HCT116 (cell line): Measurements from ENCODE around the gene RBM47. TPM values are rescaled to one million over a fixed set of nuclear protein-coding genes. Genes with fewer than 3 reads are reported as not detected.

Experiments used
- ATAC-seq: fragments of 200-7000 bp; cut with Tn5 transposase; 2 replicates; pipeline ENCODE4 v1.9.1; 2020; ENCODE audit warnings: mild to moderate bottlenecking, moderate library complexity
- BruUV-seq: library from RNA; stranded (reverse); fragments of 400-500 nt; replicated peaks from 2 replicates; lab custom pipeline; 2021; lab: Mats Ljungman, UMichigan
- CTCF ChIA-PET: fragments of 300-600 bp; sonication (Branson Sonifier 250); formaldehyde crosslinking; loops from one replicate; lab custom pipeline; 2021; ENCODE audit warnings: antibody characterized with exemption; lab: Charles Lee
- POLR2A ChIA-PET: fragments of 300-600, 350-600 bp; sonication (Branson Sonifier 250); formaldehyde crosslinking; loops from one replicate; lab custom pipeline; 2021; ENCODE audit warnings: antibody characterized with exemption; lab: Charles Lee
- RAD21 ChIA-PET, 2 experiments: fragments of 300-600 bp; sonication (Branson Sonifier 250); formaldehyde crosslinking; loops; one replicate each; lab custom pipeline; 2023; ENCODE audit warnings: low total read pairs in 2 of 2; ENCODE audit not compliant: uncharacterized antibody in 2 of 2, unreplicated experiment in 2 of 2, low non-redundant PET in 1 of 2; lab: Charles Lee
- DNase-seq: peaks from one replicate; pipeline ENCODE4 v3.0.0-alpha.2; 2010; ENCODE audit warnings: low read depth, low spot score
- H2AFZ ChIP-seq: fragments of 200-600 bp; shearing (Covaris generic), sonication (generic); 2 replicates; pipeline ENCODE4 v1.6.1; 2017; ENCODE audit warnings: low read depth, mixed run types, mixed read lengths, antibody characterized with exemption, low read length; ENCODE audit not compliant: poor library complexity, severe bottlenecking
- H3K27ac ChIP-seq: 2 replicates; pipeline ENCODE4 v1.5.1; 2012; ENCODE audit warnings: low read depth, low read length
- H3K27me3 ChIP-seq: fragments of 200-600 bp; sonication (generic); 2 replicates; pipeline ENCODE4 v1.6.1; 2016; ENCODE audit warnings: mixed run types, low read length, mixed read lengths; ENCODE audit not compliant: insufficient read depth
- H3K36me3 ChIP-seq, 2 experiments: fragments of 200-500 bp in 1 of 2; fragments of 200-600 bp in 1 of 2; sonication (Bioruptor generic) in 1 of 2; sonication (generic) in 1 of 2; 2 replicates each; pipeline versions ENCODE4 v1.5.1 to v1.6.1; 2014 to 2016; ENCODE audit warnings: low read length in 2 of 2, inconsistent platforms in 1 of 2, mixed read lengths in 1 of 2, mixed run types in 1 of 2; ENCODE audit not compliant: insufficient read depth in 2 of 2, control insufficient read depth in 1 of 2
- H3K4me1 ChIP-seq, 2 experiments: fragments of 200-600 bp in 1 of 2; sonication (generic) in 1 of 2; 2 replicates each; pipeline versions ENCODE4 v1.5.1 to v1.6.1; 2012 to 2017; ENCODE audit warnings: low read length in 2 of 2, inconsistent platforms in 1 of 2, mild to moderate bottlenecking in 1 of 2, mixed read lengths in 1 of 2, mixed run types in 1 of 2, moderate library complexity in 1 of 2; ENCODE audit not compliant: insufficient read depth in 2 of 2, control insufficient read depth in 1 of 2
- H3K4me2 ChIP-seq: fragments of 200-600 bp; sonication (generic); 2 replicates; pipeline ENCODE4 v1.6.1; 2017; ENCODE audit warnings: mixed run types, low read length, mixed read lengths
- H3K4me3 ChIP-seq, 2 experiments: fragments of 200-600 bp in 1 of 2; sonication (generic) in 1 of 2; replicated peaks in 1 of 2; 2 replicates each; pipeline ENCODE4 v1.5.1; 2011 to 2016; ENCODE audit warnings: low read length in 2 of 2, control low read depth in 1 of 2, low read depth in 1 of 2, mild to moderate bottlenecking in 1 of 2, mixed read lengths in 1 of 2, mixed run types in 1 of 2
- H3K79me2 ChIP-seq: fragments of 200-600 bp; sonication (generic); 2 replicates; pipeline ENCODE4 v1.6.1; 2017; ENCODE audit warnings: mild to moderate bottlenecking, mixed run types, low read length, moderate library complexity, mixed read lengths; ENCODE audit not compliant: insufficient read depth
- H3K9ac ChIP-seq: fragments of 200-600 bp; sonication (generic); 2 replicates; pipeline ENCODE4 v1.6.1; 2016; ENCODE audit warnings: low read length, mixed read lengths
- H3K9me2 ChIP-seq: fragments of 200-600 bp; sonication (generic), shearing (Covaris generic); 2 replicates; pipeline ENCODE4 v1.6.1; 2017; ENCODE audit warnings: mixed run types, mild to moderate bottlenecking, moderate library complexity; ENCODE audit not compliant: insufficient read depth
- H3K9me3 ChIP-seq, 2 experiments: fragments of 200-500 bp in 1 of 2; fragments of 200-600 bp in 1 of 2; sonication (Bioruptor generic) in 1 of 2; sonication (generic) in 1 of 2; 2 replicates each; pipeline ENCODE4 v1.6.1; 2014 to 2017; ENCODE audit warnings: low read length in 2 of 2, mixed read lengths in 2 of 2, inconsistent platforms in 1 of 2, low read depth in 1 of 2, mild to moderate bottlenecking in 1 of 2, mixed run types in 1 of 2, moderate library complexity in 1 of 2; ENCODE audit not compliant: control insufficient read depth in 1 of 2, insufficient read depth in 1 of 2
- H4K20me1 ChIP-seq: fragments of 200-600 bp; sonication (generic), shearing (Covaris generic); 2 replicates; pipeline ENCODE4 v1.6.1; 2017; ENCODE audit warnings: mixed run types, mild to moderate bottlenecking, moderate library complexity; ENCODE audit not compliant: insufficient read depth
- CBX3 ChIP-seq: IDR thresholded peaks from 2 replicates; pipeline ENCODE4 v1.6.1; 2012; ENCODE audit warnings: low read depth
- CEBPB ChIP-seq: IDR thresholded peaks from 2 replicates; pipeline ENCODE4 v1.6.1; 2012; ENCODE audit warnings: low read depth
- EGR1 ChIP-seq: IDR thresholded peaks from 2 replicates; pipeline ENCODE4 v1.6.1; 2012; ENCODE audit warnings: low read depth
- ELF1 ChIP-seq: IDR thresholded peaks from 2 replicates; pipeline ENCODE4 v1.6.1; 2012; ENCODE audit warnings: low read depth, borderline replicate concordance
- EZH2phosphoT487 ChIP-seq: fragments of 200-600 bp; IDR thresholded peaks from 2 replicates; pipeline ENCODE4 v1.6.1; 2018; ENCODE audit warnings: antibody characterized with exemption, borderline replicate concordance
- FOSL1 ChIP-seq: IDR thresholded peaks from 2 replicates; pipeline ENCODE4 v1.6.1; 2012; ENCODE audit warnings: low read depth
- JUND ChIP-seq: IDR thresholded peaks from 2 replicates; pipeline ENCODE4 v1.6.1; 2012
- POLR2A ChIP-seq: IDR thresholded peaks from 2 replicates; pipeline ENCODE4 v1.7.0; 2011; ENCODE audit warnings: borderline replicate concordance; ENCODE audit not compliant: insufficient read depth, insufficient read length; ENCODE audit errors: extremely low read depth
- POLR2AphosphoS5 ChIP-seq: IDR thresholded peaks from 2 replicates; pipeline ENCODE4 v1.6.1; 2011; ENCODE audit warnings: mild to moderate bottlenecking, low read depth, low read length, moderate library complexity
- SIN3A ChIP-seq: IDR thresholded peaks from 2 replicates; pipeline ENCODE4 v1.6.1; 2012; ENCODE audit warnings: low read depth
- SP1 ChIP-seq: IDR thresholded peaks from 2 replicates; pipeline ENCODE4 v1.6.1; 2012; ENCODE audit warnings: low read depth
- SRF ChIP-seq: IDR thresholded peaks from 2 replicates; pipeline ENCODE4 v1.6.1; 2012; ENCODE audit warnings: low read depth
- ZFX ChIP-seq: fragments of 450-650 bp; IDR thresholded peaks from 2 replicates; pipeline ENCODE4 v1.6.1; 2017
- ZNF274 ChIP-seq: fragments of 200-500 bp; sonication (Bioruptor generic); IDR thresholded peaks from 2 replicates; pipeline ENCODE4 v1.6.1; 2014; ENCODE audit warnings: mild to moderate bottlenecking, low read depth, low read length, inconsistent platforms
- intact Hi-C: fragments of 100-400 bp; cut with micrococcal nuclease; formaldehyde crosslinking; loops from 2 replicates; pipeline ENCODE4 v1.10.0; 2022
- total RNA-seq: library from RNA; stranded (reverse); gene quantifications from one replicate; pipeline ENCODE4 v1.2.1, GENCODE V29; 2021; ENCODE audit not compliant: unreplicated experiment
- TF ChIP-seq, protein P1 (sequence below), 3 experiments: fragments of 200-600 bp in 1 of 3; sonication (generic) in 1 of 3; IDR thresholded peaks in 2 of 3; conservative IDR thresholded peaks in 1 of 3; 2 replicates each; pipeline ENCODE4 v1.5.1; 2012 to 2017; ENCODE audit warnings: low read depth in 2 of 3, low read length in 2 of 3, antibody characterized with exemption in 1 of 3, borderline replicate concordance in 1 of 3, control low read depth in 1 of 3, mild to moderate bottlenecking in 1 of 3, mixed read lengths in 1 of 3, mixed run types in 1 of 3, moderate library complexity in 1 of 3; ENCODE audit not compliant: insufficient read depth in 1 of 3
- TF ChIP-seq, protein P2 (sequence below): IDR thresholded peaks from 2 replicates; pipeline ENCODE4 v1.6.1; 2012; ENCODE audit warnings: low read depth
- TF ChIP-seq, protein P3 (sequence below): IDR thresholded peaks from 2 replicates; pipeline ENCODE4 v1.6.1; 2012
- TF ChIP-seq, protein P4 (sequence below): IDR thresholded peaks from 2 replicates; pipeline ENCODE4 v1.6.1; 2011; ENCODE audit warnings: mild to moderate bottlenecking, low read length, moderate library complexity; ENCODE audit not compliant: insufficient replicate concordance; ENCODE audit errors: extremely low read depth
- TF ChIP-seq, protein P5 (sequence below): IDR thresholded peaks from 2 replicates; pipeline ENCODE4 v1.6.1; 2012

Gene RBM47
- total RNA-seq, 1 experiment from 2014 or later = 22.2 TPM

DNA sequence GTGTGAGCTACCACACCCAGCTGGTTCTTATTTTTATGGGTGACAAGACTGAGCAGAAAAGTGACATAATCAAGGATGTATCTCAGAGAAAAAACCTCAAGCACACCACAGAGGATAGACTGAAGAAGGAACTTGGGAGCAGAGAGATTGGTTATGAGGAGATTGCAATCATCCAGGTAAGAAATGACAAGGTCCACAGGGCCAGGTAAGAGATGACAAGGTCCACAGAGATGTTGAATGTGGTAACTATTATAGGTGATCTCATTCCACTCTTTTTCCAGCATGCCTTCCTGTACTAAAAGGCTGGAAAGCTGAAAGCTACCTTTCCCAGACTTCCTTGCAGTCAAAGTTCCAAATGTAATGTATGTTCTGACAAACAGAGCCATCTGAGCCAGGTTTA lies 15.9 kb upstream of the RBM47 start:
- Histone ChIP-seq H3K27me3 (no peaks in the 10 kb centered on the region), H3K4me1 (no peaks in the 10 kb centered on the region), H3K4me3 (no peak overlapping the region), H3K9me3 (no peaks in the 10 kb centered on the region), H3K79me2 (no peaks in the 10 kb centered on the region), H2AFZ (no peak overlapping the region), H3K9me2 (no peaks in the 10 kb centered on the region), H4K20me1 (no peaks in the 10 kb centered on the region), H3K9ac (no peak overlapping the region), H3K36me3 (no peaks in the 10 kb centered on the region), H3K4me2 (no peak overlapping the region), H3K27ac (no peak overlapping the region)
- ChIA-PET RAD21 (no interaction called here), POLR2A (interaction anchor here (0.8 kb wide), 1 partner anchor 27 kb away, joined by 3 read pairs; no protein-coding TSS in a partner anchor), CTCF (no interaction called here)
- intact Hi-C loops = no loop called here
- no TSS peak for BruUV-seq
- no peak for DNase-seq
- no peak for ATAC-seq
- TF ChIP-seq ELF1 (no peak), POLR2A (no peak), ZFX (no peak), POLR2AphosphoS5 (no peak), CEBPB (no peak), JUND (no peak), CBX3 (no peak), EZH2phosphoT487 (no peak), ZNF274 (no peak), SP1 (no peak), FOSL1 (no peak), SIN3A (no peak), SRF (no peak), EGR1 (no peak)
- TF ChIP-seq, protein P1, sequence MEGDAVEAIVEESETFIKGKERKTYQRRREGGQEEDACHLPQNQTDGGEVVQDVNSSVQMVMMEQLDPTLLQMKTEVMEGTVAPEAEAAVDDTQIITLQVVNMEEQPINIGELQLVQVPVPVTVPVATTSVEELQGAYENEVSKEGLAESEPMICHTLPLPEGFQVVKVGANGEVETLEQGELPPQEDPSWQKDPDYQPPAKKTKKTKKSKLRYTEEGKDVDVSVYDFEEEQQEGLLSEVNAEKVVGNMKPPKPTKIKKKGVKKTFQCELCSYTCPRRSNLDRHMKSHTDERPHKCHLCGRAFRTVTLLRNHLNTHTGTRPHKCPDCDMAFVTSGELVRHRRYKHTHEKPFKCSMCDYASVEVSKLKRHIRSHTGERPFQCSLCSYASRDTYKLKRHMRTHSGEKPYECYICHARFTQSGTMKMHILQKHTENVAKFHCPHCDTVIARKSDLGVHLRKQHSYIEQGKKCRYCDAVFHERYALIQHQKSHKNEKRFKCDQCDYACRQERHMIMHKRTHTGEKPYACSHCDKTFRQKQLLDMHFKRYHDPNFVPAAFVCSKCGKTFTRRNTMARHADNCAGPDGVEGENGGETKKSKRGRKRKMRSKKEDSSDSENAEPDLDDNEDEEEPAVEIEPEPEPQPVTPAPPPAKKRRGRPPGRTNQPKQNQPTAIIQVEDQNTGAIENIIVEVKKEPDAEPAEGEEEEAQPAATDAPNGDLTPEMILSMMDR (IDR thresholded peaks at IDR 0.05 in 2 of 3, conservative IDR thresholded peaks at IDR 0.05 in 1 of 3; ENCODE audit: borderline replicate concordance in 1 of 3, insufficient read depth in 1 of 3, low read depth in 2 of 3, low read length in 2 of 3) = no peak
- TF ChIP-seq, protein P2, sequence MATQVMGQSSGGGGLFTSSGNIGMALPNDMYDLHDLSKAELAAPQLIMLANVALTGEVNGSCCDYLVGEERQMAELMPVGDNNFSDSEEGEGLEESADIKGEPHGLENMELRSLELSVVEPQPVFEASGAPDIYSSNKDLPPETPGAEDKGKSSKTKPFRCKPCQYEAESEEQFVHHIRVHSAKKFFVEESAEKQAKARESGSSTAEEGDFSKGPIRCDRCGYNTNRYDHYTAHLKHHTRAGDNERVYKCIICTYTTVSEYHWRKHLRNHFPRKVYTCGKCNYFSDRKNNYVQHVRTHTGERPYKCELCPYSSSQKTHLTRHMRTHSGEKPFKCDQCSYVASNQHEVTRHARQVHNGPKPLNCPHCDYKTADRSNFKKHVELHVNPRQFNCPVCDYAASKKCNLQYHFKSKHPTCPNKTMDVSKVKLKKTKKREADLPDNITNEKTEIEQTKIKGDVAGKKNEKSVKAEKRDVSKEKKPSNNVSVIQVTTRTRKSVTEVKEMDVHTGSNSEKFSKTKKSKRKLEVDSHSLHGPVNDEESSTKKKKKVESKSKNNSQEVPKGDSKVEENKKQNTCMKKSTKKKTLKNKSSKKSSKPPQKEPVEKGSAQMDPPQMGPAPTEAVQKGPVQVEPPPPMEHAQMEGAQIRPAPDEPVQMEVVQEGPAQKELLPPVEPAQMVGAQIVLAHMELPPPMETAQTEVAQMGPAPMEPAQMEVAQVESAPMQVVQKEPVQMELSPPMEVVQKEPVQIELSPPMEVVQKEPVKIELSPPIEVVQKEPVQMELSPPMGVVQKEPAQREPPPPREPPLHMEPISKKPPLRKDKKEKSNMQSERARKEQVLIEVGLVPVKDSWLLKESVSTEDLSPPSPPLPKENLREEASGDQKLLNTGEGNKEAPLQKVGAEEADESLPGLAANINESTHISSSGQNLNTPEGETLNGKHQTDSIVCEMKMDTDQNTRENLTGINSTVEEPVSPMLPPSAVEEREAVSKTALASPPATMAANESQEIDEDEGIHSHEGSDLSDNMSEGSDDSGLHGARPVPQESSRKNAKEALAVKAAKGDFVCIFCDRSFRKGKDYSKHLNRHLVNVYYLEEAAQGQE = no peak
- TF ChIP-seq, protein P3, sequence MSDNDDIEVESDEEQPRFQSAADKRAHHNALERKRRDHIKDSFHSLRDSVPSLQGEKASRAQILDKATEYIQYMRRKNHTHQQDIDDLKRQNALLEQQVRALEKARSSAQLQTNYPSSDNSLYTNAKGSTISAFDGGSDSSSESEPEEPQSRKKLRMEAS = no peak
- TF ChIP-seq, protein P4, sequence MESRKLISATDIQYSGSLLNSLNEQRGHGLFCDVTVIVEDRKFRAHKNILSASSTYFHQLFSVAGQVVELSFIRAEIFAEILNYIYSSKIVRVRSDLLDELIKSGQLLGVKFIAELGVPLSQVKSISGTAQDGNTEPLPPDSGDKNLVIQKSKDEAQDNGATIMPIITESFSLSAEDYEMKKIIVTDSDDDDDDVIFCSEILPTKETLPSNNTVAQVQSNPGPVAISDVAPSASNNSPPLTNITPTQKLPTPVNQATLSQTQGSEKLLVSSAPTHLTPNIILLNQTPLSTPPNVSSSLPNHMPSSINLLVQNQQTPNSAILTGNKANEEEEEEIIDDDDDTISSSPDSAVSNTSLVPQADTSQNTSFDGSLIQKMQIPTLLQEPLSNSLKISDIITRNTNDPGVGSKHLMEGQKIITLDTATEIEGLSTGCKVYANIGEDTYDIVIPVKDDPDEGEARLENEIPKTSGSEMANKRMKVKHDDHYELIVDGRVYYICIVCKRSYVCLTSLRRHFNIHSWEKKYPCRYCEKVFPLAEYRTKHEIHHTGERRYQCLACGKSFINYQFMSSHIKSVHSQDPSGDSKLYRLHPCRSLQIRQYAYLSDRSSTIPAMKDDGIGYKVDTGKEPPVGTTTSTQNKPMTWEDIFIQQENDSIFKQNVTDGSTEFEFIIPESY = no peak
- TF ChIP-seq, protein P5, sequence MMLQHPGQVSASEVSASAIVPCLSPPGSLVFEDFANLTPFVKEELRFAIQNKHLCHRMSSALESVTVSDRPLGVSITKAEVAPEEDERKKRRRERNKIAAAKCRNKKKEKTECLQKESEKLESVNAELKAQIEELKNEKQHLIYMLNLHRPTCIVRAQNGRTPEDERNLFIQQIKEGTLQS = no peak
